C4-2B (cell line): ENCODE results near the gene TBC1D13.

Experiments
- H3K27ac ChIP-seq: fragments of 450-650 bp; 2 replicates; pipeline ENCODE4 v1.5.1; 2017
- ZFX ChIP-seq: fragments of 450-650 bp; IDR thresholded peaks from 2 replicates; pipeline ENCODE4 v1.6.1; 2017
- TF ChIP-seq, protein P1 (sequence below): fragments of 450-650 bp; conservative IDR thresholded peaks from 2 replicates; pipeline ENCODE4 v1.5.1; 2017; ENCODE audit warnings: mild to moderate bottlenecking

TBC1D13 gene

DNA sequence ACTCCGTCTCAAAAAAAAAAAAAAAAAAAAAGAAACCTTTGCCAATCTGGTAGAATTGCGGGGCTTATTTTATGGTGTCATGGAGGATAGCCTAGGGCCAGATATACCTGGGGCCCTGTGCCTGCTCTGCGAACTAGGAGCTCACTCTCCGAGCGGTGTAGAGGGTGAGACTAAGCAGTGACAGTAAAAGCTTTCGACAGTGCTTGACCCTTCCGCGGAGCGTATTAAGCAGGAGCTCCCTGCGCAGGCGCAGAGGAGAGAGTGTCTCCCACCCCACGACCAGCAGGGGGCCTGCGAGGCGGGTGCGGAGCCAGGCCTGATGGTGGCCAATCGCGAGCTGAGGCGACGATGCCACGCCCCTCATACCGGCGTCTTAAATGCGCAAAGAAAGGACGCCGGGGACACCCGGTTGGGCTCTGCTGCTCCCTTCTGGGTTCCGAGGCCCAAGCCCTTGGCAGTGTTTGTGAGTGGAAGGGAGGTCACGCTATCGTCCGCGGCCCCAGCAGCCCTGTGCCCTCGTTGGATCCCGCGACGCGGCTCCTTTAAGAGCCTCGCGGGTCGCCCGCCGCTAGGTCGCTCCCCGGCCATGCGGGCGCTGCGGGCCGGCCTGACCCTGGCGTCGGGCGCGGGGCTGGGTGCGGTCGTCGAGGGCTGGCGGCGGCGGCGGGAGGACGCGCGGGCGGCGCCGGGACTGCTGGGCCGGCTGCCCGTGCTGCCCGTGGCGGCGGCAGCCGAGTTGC is 31.2 kb downstream of the TBC1D13 start, which contains the start of gene ENDOG:
ENDOG (plus strand) TSS at position 402 of the 740 bp plus-strand sequence; CDS start at position 587, 185 bp downstream.
- TF ChIP-seq ZFX: peak; percentile 86; the same call in 1 of the 2 replicates
- TF ChIP-seq, protein P1, sequence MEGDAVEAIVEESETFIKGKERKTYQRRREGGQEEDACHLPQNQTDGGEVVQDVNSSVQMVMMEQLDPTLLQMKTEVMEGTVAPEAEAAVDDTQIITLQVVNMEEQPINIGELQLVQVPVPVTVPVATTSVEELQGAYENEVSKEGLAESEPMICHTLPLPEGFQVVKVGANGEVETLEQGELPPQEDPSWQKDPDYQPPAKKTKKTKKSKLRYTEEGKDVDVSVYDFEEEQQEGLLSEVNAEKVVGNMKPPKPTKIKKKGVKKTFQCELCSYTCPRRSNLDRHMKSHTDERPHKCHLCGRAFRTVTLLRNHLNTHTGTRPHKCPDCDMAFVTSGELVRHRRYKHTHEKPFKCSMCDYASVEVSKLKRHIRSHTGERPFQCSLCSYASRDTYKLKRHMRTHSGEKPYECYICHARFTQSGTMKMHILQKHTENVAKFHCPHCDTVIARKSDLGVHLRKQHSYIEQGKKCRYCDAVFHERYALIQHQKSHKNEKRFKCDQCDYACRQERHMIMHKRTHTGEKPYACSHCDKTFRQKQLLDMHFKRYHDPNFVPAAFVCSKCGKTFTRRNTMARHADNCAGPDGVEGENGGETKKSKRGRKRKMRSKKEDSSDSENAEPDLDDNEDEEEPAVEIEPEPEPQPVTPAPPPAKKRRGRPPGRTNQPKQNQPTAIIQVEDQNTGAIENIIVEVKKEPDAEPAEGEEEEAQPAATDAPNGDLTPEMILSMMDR: peak; percentile 97
- peak within 1 kb of the TSS; percentile 90 for H3K27ac ChIP-seq

DNA sequence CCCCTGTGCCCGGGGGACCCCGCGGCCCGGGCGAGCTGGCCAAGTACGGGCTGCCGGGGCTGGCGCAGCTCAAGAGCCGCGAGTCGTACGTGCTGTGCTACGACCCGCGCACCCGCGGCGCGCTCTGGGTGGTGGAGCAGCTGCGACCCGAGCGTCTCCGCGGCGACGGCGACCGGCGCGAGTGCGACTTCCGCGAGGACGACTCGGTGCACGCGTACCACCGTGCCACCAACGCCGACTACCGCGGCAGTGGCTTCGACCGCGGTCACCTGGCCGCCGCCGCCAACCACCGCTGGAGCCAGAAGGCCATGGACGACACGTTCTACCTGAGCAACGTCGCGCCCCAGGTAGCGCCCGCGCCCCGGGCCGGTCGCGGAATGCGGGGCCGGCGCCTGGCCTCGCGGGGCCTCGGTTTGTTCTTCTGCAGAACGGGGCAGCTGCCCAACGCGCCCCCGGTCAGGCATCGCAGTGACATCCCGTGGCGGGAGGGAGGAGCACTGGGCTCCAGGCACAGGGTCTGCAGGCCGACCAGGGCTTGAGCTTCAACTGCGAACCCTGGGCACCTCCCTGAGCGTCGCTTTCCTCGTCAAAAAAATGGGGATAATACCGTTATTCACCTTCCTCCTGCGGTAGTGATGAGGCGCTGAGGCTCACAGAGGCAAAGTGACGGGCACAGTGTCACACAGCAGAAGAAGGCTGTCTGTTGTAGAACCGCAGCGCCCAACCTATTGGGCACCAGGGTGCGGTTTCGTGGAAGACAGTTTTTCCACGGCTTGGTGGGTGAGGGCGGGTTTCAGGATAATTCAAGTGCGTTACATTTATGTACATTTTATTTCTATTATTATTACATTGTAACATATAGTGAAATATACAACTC is 32.0 kb downstream of the TBC1D13 start:
- peak overlapping the region; percentile 90 for H3K27ac ChIP-seq
- TF ChIP-seq ZFX: peak; percentile 75; the same call in 1 of the 2 replicates
- TF ChIP-seq, protein P1: no peak

DNA sequence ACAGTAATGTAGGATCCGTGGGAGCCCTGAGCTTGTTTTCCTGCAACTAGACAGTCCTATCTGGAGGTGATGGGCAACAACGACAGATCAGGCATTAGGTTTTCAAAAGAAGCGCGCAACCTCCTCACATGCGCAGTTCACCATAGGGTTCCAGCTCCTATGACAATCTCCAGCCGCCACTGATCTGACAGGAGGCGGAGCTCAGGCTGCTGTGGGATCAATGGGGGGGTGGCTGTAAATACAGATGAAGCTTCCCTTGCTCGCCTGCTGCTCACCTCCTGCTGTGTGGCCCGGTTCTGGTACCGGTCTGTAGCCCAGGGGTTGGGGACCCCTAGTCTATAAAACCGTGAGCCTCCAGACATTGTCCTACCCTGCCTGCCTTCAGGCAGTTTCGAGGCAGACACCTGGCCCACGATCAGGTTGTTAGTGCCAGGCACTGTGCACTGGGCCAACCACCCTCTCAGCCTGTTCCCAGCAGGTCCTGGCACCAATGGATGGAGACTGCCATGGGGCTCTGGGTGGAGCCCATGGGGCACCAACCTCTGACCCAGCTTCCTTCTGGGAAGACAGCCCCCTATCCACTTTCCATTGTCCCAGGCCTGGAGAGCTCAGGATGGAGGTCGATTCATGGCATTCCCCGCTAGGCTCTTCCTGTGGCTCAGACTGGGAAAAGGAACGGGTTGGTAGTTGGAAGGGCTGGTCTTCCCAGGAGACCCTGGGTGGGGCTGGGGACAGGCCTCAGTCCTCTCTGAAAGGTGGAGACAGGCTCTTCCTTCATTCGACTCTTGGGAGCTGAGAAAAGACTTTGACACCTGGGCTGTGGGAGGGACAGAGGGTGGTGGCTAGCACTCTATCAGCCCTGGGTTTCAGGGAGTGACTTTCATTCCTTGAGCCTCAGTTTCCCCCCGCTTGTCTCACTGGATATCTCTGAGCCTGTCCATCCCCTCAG is 32.9 kb downstream of the TBC1D13 start:
- no peak overlapping the region; the same call in 1 of the 2 replicates for H3K27ac ChIP-seq
- TF ChIP-seq, protein P1: no peak
- no peak for TF ChIP-seq ZFX

DNA sequence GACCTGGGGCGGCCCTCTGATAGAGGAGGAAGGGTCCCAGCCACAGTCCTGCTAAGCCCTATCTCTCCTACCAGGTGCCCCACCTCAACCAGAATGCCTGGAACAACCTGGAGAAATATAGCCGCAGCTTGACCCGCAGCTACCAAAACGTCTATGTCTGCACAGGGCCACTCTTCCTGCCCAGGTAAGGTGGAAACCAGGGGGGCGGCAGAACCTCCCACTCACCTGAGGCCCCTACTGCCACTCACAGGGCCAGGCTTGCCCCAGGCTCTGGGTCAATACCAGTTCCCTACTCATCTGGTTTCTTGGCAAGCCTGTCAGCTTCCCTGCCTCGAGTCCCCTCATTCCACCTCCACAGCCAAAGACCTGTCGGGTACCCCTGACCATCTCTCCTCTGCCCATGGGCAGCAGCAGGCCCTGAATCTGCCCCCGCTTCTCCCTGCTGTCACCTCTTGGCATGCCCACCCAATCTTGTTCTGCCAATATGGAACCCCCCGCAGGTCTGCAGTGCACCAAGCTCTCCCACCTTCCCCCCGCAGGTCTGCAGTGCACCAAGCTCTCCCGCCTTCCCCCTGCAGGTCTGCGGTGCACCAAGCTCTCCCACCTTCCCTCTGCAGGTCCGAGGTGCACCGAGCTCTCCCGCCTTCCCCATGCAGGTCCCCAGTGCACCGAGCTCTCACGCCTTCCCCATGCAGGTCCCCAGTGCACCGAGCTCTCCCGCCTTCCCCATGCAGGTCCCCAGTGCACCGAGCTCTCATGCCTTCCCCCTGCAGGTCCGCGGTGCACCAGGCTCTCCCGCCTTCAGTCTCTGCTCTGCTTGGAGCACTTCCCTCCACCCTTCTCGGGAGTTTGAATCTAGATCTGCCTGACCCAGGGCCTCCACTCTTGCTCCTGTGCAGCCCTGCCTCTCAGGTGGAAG is 33.9 kb downstream of the TBC1D13 start:
- TF ChIP-seq, protein P1: no peak
- no peak for TF ChIP-seq ZFX
- H3K27ac ChIP-seq: no peak overlapping the region

DNA sequence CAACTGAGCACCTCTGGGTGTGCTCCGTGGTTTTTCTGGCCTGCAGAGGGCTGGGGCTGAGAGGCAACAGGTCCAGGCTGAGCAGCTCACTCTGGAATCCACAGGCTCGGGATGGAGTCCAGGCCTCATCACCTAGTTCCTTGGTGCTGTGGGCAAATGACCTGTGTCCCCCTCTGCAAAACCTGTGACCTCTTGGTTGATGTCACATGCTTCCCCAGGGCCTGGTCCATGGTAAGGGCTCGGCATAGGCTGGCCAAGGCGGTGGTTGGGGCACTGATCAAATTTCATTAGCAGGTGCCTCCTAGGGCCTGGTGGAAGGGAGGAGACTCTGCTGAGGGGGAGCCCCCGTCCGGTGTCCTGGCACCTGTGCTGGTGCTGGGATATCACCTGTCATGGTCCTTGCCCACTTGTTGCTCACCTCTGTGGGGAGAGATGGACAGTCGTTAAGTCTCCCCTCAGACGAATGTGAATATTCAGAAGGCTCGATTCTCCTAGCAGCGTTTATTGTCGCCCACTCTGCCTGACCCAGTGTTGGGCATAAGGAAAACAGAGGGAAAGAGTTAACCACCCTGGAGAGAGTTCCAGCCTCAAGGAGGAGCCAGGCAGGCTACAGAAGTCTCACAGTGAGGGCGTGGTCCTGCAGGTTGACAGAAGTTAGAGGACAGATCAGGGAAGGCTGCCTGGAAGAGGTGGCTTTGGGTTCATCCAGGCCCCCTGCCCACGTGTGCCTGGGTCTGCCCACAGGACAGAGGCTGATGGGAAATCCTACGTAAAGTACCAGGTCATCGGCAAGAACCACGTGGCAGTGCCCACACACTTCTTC is 34.7 kb downstream of the TBC1D13 start:
- TF ChIP-seq ZFX: no peak
- TF ChIP-seq, protein P1: no peak
- H3K27ac ChIP-seq: no peak overlapping the region
